Measurements from ENCODE around the gene PTPN3.

The PTPN3 gene

GRCh38 chr9:109418827-109419226, 79.3 kb downstream of the PTPN3 start:
- H3K4me3 ChIP-seq (ENCODE audit: low read depth, low read length), result no peak overlapping the region
- no peak for TF ChIP-seq CTCF (conservative IDR thresholded peaks at IDR 0.05; ENCODE audit: low read depth, low read length)
- no peak for DNase-seq (ENCODE audit: low read depth)

- no peak for TF ChIP-seq CTCF (conservative IDR thresholded peaks at IDR 0.05; ENCODE audit: low read depth, low read length)
- no peak overlapping the region for H3K4me3 ChIP-seq (ENCODE audit: low read depth, low read length)
- no peak for DNase-seq (ENCODE audit: low read depth)
Observed at GRCh38 chr9:109417585-109418544, 80.2 kb downstream of the PTPN3 start.

GRCh38 chr9:109417054-109417453, 81.1 kb downstream of the PTPN3 start:
- DNase-seq (ENCODE audit: low read depth), result no peak
- no peak for TF ChIP-seq CTCF (conservative IDR thresholded peaks at IDR 0.05; ENCODE audit: low read depth, low read length)

GRCh38 chr9:109416135-109416706, 81.9 kb downstream of the PTPN3 start:
- TF ChIP-seq CTCF (conservative IDR thresholded peaks at IDR 0.05; ENCODE audit: low read depth, low read length), result no peak
- H3K4me3 ChIP-seq (ENCODE audit: low read depth, low read length), result no peak overlapping the region
- no peak for DNase-seq (ENCODE audit: low read depth)

More at GRCh38 chr9:109417054-109417453, 81.1 kb downstream of the PTPN3 start:
- H3K4me3 ChIP-seq (ENCODE audit: low read depth, low read length), result no peak overlapping the region

- no peak overlapping the region for H3K4me3 ChIP-seq (ENCODE audit: low read depth, low read length)
- TF ChIP-seq CTCF (conservative IDR thresholded peaks at IDR 0.05; ENCODE audit: low read depth, low read length), result no peak
- DNase-seq (ENCODE audit: low read depth), result no peak
Observed at GRCh38 chr9:109414125-109414785, 83.9 kb downstream of the PTPN3 start.

GRCh38 chr9:109411798-109412352, 86.2 kb downstream of the PTPN3 start:
- peak; percentile 77 for DNase-seq (ENCODE audit: low read depth)
- no peak overlapping the region for H3K4me3 ChIP-seq (ENCODE audit: low read depth, low read length)

More at GRCh38 chr9:109411798-109412352, 86.2 kb downstream of the PTPN3 start:
- TF ChIP-seq CTCF (conservative IDR thresholded peaks at IDR 0.05; ENCODE audit: low read depth, low read length), result peak; percentile 87

All from choroid plexus epithelial cell (primary cell).